Endothelial cell of umbilical vein (primary cell): ENCODE data around the gene FAM222A. TPM values are rescaled to one million over a fixed set of nuclear protein-coding genes. Genes with fewer than 3 reads are reported as not detected.

Experiments used
- BruUV-seq: library from RNA; stranded (reverse); fragments of 400-500 nt; replicated peaks from 2 replicates; lab custom pipeline; 2021; lab: Mats Ljungman, UMichigan
- CTCF ChIA-PET: fragments of 300-600, 350-600 bp; sonication (Branson Sonifier 250); formaldehyde crosslinking; loops from one replicate; lab custom pipeline; 2021; ENCODE audit warnings: antibody characterized with exemption, inconsistent platforms; lab: Charles Lee
- POLR2A ChIA-PET: fragments of 300-600, 350-600 bp; sonication (Branson Sonifier 250); formaldehyde crosslinking; loops from one replicate; lab custom pipeline; 2021; ENCODE audit warnings: antibody characterized with exemption, inconsistent platforms; lab: Charles Lee
- DNase-seq: peaks from one replicate; pipeline ENCODE4 v3.0.0-alpha.2; 2011; ENCODE audit warnings: low read depth, low spot score
- FAIRE-seq: peaks from 2 replicates; lab custom pipeline; 2011; peaks lifted over from hg19 to GRCh38; lab: Jason Lieb, UNC
- H2AFZ ChIP-seq: 2 replicates; pipeline ENCODE4 v1.6.0; 2012; ENCODE audit warnings: low read depth, low read length, control low read depth, inconsistent platforms
- H3K27ac ChIP-seq: 2 replicates; pipeline ENCODE4 v1.5.1; 2011; ENCODE audit warnings: low read depth, mild to moderate bottlenecking, control low read depth, low read length, moderate library complexity; ENCODE audit not compliant: insufficient read depth
- H3K27me3 ChIP-seq, 2 experiments: 2 replicates each; pipeline versions ENCODE4 v1.6.0 to v1.6.1; 2011; ENCODE audit warnings: low read length in 2 of 2, mixed read lengths in 1 of 2; ENCODE audit not compliant: control insufficient read depth in 2 of 2, insufficient read depth in 2 of 2
- H3K36me3 ChIP-seq, 2 experiments: 2 replicates in 1 of 2; 3 replicates in 1 of 2; pipeline ENCODE4 v1.5.1; 2011; ENCODE audit warnings: low read length in 2 of 2, mild to moderate bottlenecking in 1 of 2, moderate library complexity in 1 of 2; ENCODE audit not compliant: control insufficient read depth in 2 of 2, insufficient read depth in 2 of 2; ENCODE audit errors: extremely low read depth in 1 of 2
- H3K4me1 ChIP-seq: 3 replicates; pipeline ENCODE4 v1.5.1; 2011; ENCODE audit warnings: mild to moderate bottlenecking, low read length; ENCODE audit not compliant: control insufficient read depth, insufficient read depth; ENCODE audit errors: extremely low read depth
- H3K4me2 ChIP-seq: 2 replicates; pipeline ENCODE4 v1.6.1; 2011; ENCODE audit warnings: low read length, control low read depth, mixed read lengths; ENCODE audit not compliant: insufficient read depth
- H3K4me3 ChIP-seq, 3 experiments: fragments of 200-600 bp in 1 of 3; sonication (generic), shearing (Covaris generic) in 1 of 3; replicated peaks in 1 of 3; 2 replicates each; pipeline ENCODE4 v1.5.1; 2011 to 2016; ENCODE audit warnings: control low read depth in 3 of 3, low read length in 3 of 3, mild to moderate bottlenecking in 2 of 3, inconsistent platforms in 1 of 3, low read depth in 1 of 3, moderate library complexity in 1 of 3; ENCODE audit not compliant: insufficient read depth in 1 of 3
- H3K79me2 ChIP-seq: 2 replicates; pipeline ENCODE4 v1.6.0; 2012; ENCODE audit warnings: low read length, inconsistent platforms; ENCODE audit not compliant: control insufficient read depth, insufficient read depth
- H3K9ac ChIP-seq: replicated peaks from 2 replicates; pipeline ENCODE3; 2011; ENCODE audit warnings: low read length, control low read depth; ENCODE audit not compliant: insufficient read depth; ENCODE audit errors: extremely low read depth
- H3K9me1 ChIP-seq: replicated peaks from 3 replicates; pipeline ENCODE4 v1.6.0; 2011; ENCODE audit warnings: mild to moderate bottlenecking, low read length; ENCODE audit not compliant: control insufficient read depth, insufficient read depth; ENCODE audit errors: extremely low read depth
- H3K9me3 ChIP-seq: replicated peaks from 2 replicates; pipeline ENCODE4 v1.5.1; 2012; ENCODE audit warnings: low read length, inconsistent platforms; ENCODE audit not compliant: control insufficient read depth, insufficient read depth
- H4K20me1 ChIP-seq: replicated peaks from 2 replicates; pipeline ENCODE3; 2011; ENCODE audit warnings: mild to moderate bottlenecking, low read length; ENCODE audit not compliant: control insufficient read depth, insufficient read depth; ENCODE audit errors: extremely low read depth
- EZH2 ChIP-seq: IDR thresholded peaks from 2 replicates; pipeline ENCODE4 v1.6.1; 2012; ENCODE audit warnings: borderline replicate concordance, low read depth, mild to moderate bottlenecking, moderate library complexity, low read length, inconsistent platforms; ENCODE audit not compliant: severe bottlenecking
- FOS ChIP-seq: IDR thresholded peaks from 2 replicates; pipeline ENCODE4 v1.6.1; 2011; ENCODE audit warnings: mild to moderate bottlenecking, low read length, moderate library complexity, borderline replicate concordance; ENCODE audit not compliant: insufficient read depth
- GATA2 ChIP-seq: IDR thresholded peaks from 2 replicates; pipeline ENCODE4 v1.7.0; 2011; ENCODE audit warnings: low read depth, mild to moderate bottlenecking, moderate library complexity, mixed read lengths, low read length; ENCODE audit not compliant: insufficient read length, insufficient read depth
- MYC ChIP-seq: IDR thresholded peaks from one replicate; pipeline ENCODE4 v1.6.1; 2011; ENCODE audit warnings: mild to moderate bottlenecking, low read depth, low read length
- POLR2A ChIP-seq: IDR thresholded peaks from 2 replicates; pipeline ENCODE4 v1.6.1; 2012; ENCODE audit warnings: low read depth, mild to moderate bottlenecking, control low read depth, low read length
- dilution Hi-C: fragments of 300-500 bp; cut with MboI; formaldehyde crosslinking; loops from one replicate; pipeline ENCODE4 v1.15.0; 2019; ENCODE audit warnings: low sequenced_read_pairs; ENCODE audit not compliant: extremely low pct_ligation_motif_present
- intact Hi-C: fragments of 100-400 bp; cut with micrococcal nuclease; formaldehyde crosslinking; loops from one replicate; pipeline ENCODE4 v1.10.0; 2022
- polyA plus RNA-seq, 4 experiments: library from polyadenylated mRNA; depleted of rRNA in 3 of 4; stranded (reverse) in 3 of 4; unstranded in 1 of 4; fragments of >200 nt; gene quantifications; 2 replicates each; pipeline versions ENCODE4 v1.2.1 to v1.2.3, GENCODE V29; 2011 to 2012; ENCODE audit warnings: missing spikeins in 1 of 4
- total RNA-seq: library from RNA; stranded (reverse); gene quantifications from 2 replicates; pipeline ENCODE4 v1.2.3, GENCODE V29; 2021
- TF ChIP-seq, protein P1 (sequence below): IDR thresholded peaks from 2 replicates; pipeline ENCODE4 v1.6.1; 2011; ENCODE audit not compliant: insufficient read depth, insufficient read length

The FAM222A gene
- total and polyA plus RNA-seq, 2 donors (not counting 3 experiments of a cell fraction or from before 2014, with no cell fraction given), result 0.62 to 1.7 TPM

DNA sequence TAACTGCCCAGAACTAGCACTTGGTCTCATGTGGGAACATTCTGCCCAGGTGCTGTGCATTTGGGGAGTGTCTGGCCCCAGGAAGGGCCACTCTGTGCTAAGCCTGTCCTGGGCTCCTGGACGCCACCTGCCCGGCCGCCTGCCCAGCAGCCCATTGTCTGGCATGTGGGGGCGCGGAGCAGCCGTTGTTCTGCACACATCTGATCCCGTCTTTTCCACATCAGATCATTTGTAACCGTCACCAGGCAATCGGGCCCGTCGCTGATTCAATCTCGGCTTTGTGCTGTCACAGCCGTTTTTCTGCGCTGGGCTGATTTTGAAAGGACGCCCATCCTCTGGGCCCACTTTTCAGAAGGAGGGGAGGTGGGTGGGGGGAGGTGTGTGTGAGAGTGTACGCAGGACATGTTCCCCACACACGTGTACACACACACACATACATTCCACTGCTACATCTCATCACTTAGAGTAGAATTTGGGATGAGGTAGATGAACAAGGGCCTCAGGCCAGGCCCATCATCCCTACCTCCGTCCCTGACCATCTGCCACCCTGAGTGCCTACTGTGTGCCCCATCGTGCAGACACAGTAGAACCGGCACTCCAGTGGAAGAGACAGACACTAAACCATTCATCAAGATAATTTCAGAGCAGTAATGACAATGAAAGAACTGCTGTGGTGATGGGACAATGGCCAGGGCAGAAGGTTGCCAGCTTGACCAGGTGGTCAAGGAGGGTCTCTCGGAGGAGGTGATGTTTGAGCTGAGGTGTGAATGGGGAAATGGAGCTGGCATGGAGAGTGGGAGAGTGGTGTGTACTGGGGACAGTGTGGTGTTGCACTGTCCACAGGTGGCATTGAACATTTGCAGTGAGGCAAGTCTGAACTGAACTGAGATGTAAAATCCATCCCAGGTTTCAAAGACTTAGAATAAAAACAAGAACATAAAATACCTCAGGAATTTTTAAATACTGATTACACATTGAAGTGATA, 19.0 kb downstream of the FAM222A start:
- BruUV-seq, result no TSS peak
- H3K79me2 ChIP-seq, result no peaks in the 10 kb centered on the region
- no peak overlapping the region for H3K9ac ChIP-seq
- no peak for FAIRE-seq
- no peak overlapping the region for H3K27ac ChIP-seq
- no peaks in the 10 kb centered on the region for H3K36me3 ChIP-seq
- POLR2A ChIA-PET, result no interaction called here
- no peaks in the 10 kb centered on the region for H3K9me1 ChIP-seq
- no peak for DNase-seq
- H3K4me1 ChIP-seq, result no peaks in the 10 kb centered on the region
- H4K20me1 ChIP-seq, result no peaks in the 10 kb centered on the region
- no peaks in the 10 kb centered on the region for H3K27me3 ChIP-seq
- H3K4me2 ChIP-seq, result no peak overlapping the region
- no peak overlapping the region for H3K4me3 ChIP-seq
- dilution Hi-C loops, result no loop called here
- no peaks in the 10 kb centered on the region for H3K9me3 ChIP-seq
- TF ChIP-seq, protein P1, sequence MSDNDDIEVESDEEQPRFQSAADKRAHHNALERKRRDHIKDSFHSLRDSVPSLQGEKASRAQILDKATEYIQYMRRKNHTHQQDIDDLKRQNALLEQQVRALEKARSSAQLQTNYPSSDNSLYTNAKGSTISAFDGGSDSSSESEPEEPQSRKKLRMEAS, result no peak
- TF ChIP-seq POLR2A, result no peak
- no peak for TF ChIP-seq EZH2
- TF ChIP-seq MYC, result no peak
- TF ChIP-seq FOS, result no peak
- no peak for TF ChIP-seq GATA2
- intact Hi-C loops, result no loop called here
- CTCF ChIA-PET, result no interaction called here
- no peak overlapping the region for H2AFZ ChIP-seq
